NCI-H774 (cell line): ENCODE results near the gene SNUPN.
"Not testable (repeated sequence)": the region's sequence is repeated elsewhere in the genome, so short reads cannot be mapped to it uniquely, and the experiment has no call there.

Source experiments
- DNase-seq: peaks from one replicate; lab custom pipeline; 2025; lab: John Stamatoyannopoulos, UW

SNUPN gene

DNA sequence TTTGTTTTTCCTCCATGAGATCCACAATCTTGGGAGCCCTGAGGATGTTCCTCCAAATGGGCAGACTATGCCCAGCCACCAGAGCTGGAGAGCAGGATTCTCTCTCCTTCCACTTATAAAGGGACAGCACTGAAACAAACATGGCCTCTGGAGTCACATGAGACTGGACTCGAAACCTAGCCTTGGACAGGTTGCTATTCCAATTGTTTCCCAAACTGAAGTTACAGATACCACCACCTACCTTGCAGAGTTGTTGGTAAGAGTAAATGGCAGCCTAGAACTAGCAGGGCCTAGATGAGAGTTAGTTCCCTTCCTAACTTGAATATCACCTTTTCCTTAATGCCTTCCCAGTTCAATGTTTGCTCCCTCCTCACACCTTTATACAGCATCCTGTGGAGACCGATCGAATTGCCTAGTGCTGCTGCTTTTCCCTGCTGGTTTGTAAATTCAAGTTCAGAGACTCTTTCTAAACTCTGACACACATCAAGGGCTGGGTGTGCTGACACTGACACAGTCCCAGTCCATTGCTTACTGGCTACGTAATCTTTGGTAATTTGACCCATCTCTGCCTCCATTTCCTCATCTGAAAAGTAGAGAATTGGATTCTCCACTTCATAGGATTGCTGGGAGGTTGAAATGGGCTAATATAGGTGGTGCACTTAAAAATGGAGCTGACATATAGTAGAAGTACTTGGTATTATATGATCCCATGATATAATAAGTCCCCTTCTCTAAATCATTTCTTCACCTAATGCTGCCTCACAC, 11.9 kb upstream of the SNUPN start:
- DNase-seq, result no peak

DNA sequence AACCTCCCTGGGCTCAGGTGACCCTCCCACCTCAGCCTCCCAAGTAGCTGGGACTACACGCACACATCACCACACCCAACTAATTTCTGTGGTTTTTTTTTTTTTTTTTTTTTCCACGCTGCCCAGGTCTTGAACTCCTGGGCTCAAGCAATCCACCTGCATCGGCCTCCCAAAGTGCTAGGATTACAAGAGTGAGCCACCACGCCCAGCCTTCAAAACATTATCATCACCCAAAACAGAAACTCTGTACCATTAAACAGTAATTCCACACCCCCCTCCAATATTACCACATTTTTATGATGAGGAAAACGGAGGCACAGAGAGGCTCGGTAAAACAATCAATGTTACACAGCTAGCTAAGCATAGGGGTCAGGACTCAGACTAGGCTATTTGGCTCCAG, 10.5 kb upstream of the SNUPN start:
- no peak for DNase-seq

DNA sequence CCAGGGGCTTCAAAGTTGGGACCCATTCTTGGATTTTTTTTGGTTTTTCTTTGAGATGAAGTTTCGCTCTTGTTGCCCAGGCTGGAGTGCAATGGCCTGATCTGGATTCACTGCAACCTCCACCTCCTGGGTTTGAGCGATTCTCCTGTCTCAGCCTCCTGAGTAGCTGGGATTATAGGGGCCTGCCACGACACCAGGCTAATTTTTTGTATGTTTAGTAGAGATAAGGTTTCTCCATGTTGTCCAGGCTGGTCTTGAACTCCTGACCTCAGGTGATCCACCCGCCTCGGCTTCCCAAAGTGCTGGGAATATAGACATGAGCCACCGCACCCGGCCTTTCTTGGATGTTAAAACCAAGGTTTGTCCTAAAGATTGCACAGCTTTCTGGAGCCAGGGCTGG, 8.4 kb upstream of the SNUPN start:
- not testable (repeated sequence) for DNase-seq

DNA sequence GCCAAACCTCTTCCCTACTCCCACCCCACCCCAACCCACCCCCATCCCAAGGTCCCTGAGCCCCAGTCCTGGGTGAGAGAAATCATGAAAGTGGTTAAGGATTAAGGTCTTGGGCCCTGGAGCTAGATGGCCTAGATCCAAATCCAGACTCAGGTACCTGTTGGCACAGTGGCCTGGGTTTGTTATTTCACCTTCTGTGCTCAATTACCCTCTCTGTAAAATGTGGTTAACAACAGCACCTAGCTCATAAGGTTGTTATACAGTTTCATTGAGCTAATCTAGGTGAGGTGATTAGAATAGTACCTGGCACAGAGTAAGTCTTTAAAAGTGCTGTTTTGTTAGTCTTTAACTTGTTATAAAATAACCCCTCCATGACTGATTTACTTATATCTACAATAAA, 6.4 kb upstream of the SNUPN start:
- no peak for DNase-seq

DNA sequence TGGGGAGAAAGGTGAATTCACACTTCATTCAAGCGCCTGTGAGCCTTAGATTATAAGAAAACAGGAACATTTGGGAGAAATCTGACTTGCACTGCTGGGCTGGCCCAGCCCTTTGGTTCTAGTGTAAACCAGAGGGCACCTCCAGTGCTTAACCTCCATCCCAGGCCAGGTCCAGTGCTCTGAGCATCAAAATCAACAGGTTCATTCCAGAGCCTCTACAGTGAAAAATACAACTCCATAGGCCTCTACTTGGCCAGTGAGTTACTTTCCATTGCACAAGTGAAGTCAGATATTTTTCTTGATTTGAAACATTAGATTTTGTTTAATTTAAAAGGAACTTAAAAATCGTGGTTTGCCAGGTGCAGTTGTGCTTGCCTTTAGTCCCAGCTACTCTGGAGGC, 3.0 kb downstream of the SNUPN start:
- DNase-seq, result no peak

DNA sequence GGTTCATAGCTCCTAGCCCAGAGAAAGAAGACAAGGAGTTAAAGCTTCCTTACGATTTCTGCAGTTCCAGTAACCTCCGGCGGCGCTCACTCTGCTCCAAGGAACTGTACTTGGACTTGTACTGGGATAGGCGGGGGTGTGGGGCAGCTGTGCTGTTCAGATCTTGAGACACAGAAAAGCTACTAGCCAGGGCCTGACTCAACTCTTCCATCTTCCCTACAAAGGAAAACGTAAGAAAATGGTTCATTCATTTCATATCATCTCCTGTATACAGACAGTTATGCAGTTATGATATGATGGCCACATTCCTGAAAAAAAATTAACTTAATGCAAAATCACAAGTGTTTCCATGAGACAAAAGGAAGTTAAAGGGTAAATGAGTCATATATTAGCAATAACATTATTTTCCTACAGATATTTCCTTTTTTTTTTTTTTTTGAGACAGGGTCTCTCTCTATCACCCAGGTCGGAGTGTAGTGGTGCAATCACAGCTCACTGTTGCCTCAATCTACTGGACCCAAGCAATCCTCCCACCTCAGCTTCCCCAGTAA, 4.6 kb downstream of the SNUPN start:
- no peak for DNase-seq

DNA sequence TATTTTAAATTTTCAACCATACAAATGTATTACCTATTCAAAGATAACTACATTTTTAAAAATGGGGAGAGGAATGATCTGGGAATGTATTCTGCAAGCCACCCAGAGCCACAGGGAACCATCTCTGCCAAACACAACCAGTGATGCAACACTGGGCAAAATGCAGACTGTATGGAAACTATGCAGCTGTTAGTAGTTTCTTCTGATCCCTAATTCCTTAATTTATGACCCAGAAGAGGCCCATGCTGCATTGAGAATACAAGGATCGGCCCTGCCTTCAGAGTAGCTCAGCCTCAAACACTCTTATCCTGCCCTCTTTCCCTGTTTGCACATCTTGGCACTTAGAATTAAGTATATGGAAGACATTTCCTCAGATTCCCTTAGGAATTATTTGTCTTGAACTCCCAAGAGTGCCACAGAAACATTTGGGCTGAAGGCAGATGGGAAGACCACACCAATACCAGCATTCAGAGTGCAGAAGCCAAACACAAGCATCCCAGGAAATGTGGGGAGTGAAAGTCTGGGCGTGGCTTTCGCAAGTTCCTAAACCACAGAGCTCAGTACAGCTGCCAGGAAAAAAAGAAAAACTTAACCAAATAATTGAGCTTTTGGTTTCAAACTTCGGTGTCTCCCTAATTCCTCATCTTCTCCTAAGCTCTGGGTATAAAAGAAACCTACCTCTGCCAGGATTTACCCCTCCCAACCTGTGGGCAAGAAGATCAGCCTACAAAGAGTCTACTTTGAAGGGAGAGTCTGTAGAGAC, 5.3 kb downstream of the SNUPN start:
- DNase-seq, result no peak

DNA sequence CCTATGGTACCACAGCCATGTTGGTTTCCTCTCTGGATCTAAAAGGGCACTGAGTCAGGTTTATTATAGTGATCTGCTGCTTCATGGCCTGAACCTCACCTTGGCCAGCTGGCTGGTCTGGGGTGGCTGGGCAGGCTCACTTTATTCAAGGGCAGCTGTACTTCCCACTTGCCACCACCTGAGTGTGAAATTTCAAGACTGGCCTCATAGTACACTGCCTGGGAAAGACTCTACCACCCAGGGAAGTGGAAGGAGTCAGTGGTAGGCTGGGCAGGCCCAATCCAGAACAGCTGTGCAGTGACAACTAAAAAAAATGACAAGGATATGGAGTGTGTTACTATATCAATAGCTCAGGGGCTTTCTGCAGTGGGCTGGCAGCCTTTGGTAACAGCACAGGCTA, 8.8 kb downstream of the SNUPN start:
- DNase-seq, result no peak

DNA sequence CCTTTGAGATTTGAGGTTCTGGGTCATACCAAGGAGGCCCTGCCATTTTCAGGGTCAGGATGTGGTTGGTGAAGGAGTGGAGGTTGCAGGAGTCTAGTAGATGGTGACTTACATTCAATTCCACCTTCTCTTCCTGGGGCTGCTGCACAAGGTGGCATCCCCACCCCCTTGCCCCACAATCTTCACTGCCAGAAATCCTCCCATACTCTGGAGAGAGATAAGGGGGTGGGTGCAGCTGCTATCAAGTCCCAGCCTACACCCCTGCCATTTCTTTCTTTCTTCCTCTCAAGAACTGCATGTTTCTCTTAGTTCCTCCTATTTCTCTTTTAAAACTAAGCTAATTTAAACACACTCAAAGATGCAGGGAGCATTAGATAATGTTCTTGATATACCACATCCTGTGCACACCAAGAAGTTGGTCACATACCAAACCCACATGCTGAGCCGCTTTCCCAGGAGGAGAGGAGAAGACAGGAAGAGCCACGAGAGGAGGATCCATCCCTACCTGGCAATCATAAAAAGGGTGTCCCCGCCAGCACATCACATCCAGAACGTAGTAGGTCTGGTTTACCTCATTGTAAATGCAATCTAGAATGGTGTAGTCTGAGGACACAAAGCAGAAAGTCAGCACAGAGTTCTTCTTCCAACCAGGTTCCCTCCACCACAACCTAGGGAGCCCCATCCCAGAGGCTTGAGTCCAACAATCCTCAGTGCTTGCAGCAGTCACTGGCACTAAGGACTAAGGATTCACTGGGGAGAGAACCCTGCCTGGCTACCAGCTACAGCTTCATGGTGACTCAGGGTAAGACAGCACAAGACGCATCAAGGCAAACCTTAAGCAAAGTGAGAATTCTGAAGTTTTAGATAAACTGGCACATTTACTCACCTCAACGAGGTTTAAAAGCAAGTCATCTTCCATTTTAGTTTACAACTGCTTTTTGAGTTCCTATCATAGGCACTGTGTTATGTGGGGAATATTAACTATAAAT, 18.5 kb downstream of the SNUPN start:
- DNase-seq, result no peak

DNA sequence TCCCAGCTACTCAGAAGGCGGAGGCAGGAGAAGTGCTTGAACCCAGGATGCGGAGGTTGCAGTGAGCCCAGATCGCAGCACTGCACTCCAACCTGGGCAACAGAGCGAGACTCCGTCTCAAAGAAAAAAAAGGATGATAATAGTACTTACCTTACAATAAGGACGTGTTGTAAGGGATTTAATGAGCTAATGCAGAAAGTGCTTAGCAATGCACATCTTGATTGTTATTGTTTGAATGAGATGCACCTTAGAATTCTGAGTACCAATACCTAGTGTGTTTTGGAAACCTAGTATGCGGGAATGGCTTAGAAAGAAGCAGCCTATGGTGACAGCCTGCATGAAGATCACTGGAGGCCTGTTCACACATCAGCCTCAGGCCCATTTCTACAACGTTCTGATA, 19.5 kb downstream of the SNUPN start:
- DNase-seq, result no peak

DNA sequence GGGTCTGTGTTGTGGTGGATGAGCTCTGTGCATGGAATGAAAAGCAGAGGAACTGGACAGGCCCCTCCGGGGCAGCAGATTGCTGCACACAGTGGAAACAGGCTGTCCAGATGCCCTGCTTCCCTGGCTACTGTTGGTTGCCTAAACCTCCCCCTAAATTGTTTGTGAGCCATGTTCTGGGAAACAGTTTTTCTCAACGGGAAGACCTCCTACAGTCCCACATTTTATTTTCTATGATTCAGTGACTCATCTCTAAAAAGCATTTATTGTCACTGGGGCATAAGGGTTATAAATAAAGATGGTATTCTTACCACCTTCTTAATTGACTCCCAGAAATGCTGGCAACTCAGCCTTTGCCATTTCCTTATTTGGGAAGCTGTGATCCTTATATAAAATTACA, 26.1 kb downstream of the SNUPN start:
- no peak for DNase-seq

DNA sequence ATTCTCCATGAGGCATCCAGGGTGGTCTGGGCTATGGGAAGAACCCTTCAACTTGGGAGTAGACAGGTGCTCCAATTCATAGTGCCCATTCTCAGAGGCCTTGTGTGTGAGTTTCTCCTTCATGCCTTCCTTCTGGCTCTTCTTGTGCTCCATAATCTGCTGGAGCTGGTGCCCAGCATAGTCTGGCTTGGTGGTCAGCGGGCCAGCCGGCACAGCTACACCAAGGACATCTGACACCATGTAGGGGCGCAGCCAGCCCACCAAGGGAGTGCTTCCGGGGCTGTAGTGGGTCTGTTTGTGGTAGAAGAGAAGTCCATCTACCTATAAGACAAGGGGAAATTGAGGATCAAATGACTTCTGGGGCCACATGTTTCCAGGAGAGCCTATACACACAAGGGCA, 27.2 kb downstream of the SNUPN start:
- no peak for DNase-seq

DNA sequence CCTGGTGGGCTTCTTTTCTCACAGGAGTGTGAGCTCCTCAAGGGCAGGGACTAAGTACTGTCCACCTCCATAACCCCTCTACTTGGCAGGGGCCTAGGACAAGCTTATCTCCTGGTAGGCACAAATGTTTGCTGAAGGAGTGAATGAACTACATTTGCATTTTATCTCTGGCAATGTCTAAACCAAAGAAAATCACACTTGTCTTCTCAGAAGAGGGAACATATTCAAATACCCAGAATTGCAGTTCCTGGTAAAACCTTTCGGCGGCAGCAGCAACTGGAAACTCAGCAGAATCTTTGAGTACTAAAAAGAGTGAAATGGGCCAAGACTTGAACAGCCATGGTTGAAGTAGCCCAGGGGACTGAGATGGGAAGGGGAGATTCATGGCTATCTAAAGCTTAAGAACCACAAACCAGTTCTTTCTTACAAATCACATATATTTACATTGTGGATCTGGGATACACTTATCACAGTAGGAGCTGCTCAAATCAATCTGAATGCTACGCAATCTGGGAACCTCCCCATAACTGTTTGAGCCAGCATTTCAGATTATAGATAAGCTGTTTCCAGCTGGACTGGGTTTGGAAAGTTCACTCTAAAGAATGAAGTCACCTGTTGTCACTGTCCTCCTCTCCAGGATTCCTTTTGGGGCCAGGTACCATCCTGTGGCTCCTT, 27.7 kb downstream of the SNUPN start:
- DNase-seq, result no peak

DNA sequence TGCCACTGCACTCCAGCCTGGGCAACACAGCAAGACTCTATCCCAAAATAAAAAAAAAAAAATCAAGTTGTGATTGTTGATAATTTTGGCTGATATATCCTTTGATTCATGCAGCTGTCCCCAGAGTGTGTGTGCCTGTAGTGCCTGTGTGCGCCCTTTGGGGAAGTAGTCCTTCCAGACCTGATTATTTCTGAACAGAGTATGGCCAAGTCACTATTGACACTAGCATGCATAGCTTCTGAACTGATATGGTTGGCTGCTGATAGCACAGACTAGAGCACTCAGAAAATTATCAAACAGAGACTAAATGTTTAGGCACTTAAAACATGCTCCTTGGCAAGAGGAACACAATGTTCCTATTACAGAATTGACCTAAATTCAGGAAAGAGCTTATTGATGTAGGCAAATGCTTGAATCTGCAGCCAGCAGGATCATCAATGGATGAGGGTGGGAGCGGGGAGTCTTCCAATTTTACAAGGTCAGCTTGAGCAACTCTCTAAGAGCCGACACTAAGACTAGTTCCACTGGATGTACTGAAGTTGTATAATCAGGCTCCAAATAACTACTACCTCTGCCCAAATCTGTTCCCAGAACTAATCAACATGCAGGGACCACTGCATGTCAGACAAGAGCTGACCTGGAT, 28.7 kb downstream of the SNUPN start:
- no peak for DNase-seq

DNA sequence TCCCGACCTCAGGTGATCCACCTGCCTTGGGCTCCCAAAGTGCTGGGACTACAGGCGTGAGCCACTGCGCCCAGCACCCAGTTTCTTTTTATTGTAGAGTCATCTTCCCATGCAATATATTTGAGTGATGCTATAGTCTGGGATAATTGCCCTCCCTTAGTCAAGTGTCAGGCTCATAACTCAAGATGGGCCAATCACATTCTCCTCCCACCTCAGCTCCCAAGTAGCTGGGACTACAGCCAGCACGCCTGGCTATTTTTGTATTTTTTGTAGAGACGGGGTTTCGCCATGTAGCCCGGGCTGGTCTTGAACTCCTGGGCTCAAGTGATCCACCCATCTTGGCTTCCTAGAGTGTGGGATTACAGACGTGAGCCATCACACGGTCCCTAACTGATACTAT, 31.2 kb downstream of the SNUPN start:
- DNase-seq, result no peak

DNA sequence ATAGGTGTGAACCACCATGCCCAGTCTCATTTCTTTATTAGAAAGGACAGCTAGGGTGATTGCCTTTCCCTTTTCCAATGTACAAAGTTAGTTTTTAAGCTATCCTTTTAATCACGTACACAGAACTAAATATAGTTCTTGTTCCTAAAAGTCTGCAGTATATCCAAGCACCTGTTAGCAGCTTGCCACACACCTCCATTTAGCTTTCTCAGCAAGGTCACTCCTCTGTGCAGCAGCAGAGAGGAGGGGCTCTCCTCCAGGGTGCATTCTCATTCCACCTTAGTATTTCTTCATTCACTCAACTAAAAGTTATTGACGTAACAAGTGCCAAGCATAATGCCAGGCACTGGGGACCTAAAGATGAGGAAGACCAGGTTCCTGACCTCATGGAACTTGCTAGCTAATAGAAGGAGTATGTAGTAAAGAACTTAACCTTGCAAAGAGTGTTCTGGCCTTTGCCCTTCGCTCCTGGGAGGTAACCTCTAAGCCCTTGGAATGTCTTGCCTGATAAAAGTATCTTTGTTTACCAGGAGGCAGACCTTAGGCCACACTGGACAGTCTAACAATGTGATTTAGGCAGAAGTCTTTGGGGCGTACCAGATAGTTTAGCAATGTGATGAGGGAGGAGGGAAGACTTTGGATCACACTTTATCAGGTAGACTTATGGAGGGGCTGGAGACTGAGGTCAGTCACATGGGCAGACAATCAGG, 33.7 kb downstream of the SNUPN start:
- DNase-seq, result no peak

DNA sequence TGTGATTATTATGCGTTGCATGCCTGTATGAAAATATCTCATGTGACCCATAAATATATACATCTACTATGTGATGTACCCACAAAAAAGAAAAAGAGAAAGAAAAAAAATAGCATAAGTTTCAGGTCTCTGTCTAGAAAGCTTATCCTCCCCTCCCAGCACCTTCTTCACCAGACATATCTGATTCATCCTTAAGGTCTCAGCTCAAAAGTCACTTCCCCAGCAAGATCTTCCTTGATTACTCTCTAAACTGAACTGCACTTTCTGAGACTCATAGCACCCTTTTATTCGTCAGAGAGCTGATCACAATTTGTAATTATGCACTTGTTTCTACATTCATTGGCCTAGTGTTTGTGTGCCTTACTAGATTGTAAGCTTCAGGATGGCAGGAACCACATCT, 35.3 kb downstream of the SNUPN start:
- DNase-seq, result no peak

DNA sequence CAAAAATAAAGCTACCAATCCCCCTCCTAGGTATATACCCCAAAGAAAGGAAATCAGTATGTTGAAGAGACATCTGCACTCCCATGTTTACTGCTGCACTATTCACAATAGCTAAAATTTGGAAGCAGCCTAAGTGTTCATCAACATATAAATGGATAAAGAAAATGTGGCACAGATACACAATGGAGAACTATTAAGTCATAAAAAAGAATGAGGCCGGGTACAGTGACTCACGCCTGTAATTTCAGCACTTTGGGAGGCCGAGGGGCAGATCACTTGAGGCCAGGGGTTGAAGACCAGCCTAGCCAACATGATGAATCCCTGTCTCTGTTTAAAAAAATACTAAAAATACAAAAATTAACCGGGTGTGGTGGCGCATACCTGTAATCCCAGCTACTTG, 36.5 kb downstream of the SNUPN start:
- no peak for DNase-seq

DNA sequence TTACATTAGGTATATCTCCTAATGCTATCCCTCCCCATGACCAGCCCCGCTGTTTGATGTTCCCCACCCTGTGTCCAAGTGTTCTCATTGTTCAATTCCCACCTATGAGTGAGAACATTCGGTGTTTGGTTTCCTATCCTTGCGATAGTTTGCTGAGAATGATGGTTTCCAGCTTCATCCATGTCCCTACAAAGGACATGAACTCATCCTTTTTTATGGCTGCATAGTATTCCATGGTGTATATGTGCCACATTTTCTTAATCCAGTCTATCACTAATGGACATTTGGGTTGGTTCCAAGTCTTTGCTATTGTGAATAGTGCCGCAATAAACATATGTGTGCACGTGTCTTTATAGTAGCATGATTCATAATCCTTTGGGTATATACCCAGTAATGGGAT, 39.1 kb downstream of the SNUPN start:
- not testable (repeated sequence) for DNase-seq

DNA sequence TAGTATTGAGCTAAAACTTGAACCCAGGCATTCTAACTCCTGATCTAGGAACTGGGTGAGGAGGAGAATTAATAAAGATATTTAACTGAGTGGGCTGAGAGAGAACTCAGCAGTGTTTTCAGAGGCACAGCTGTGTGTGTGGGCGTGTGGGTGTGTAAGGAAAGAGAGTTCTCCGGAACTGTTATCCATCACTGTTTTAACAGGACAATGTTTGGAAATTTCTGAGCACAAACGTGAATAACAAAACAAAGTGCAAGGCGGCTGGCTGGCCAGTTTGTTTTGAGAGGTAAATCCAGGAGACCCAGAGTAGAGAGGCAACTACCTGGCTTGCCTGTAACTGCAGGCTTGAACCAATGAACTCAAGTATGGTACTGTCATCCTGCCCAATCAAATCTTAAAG, 41.4 kb downstream of the SNUPN start:
- no peak for DNase-seq

DNA sequence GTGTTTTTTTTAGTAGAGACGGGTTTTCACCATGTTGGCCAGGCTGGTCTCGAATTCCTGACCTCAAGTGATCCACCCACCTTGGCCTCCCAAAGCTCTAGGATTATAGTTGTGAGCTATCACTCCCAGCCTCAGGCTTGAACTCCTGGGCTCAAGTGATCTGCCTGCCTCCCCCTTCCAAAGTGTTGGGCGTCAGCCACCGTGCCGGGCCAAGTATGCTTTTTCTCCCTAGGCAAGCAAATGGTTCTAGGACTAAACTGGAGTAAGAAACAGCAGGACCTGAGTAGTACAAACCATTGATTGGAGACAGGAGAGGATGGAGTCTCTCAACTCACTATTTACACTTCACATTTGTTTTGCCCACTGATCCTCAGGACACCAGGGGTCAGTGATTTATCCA, 41.8 kb downstream of the SNUPN start:
- DNase-seq, result no peak
